Measurements from ENCODE around the gene MGAT5.

Gene MGAT5

GRCh38 chr2:134344954-134345697, 91.3 kb downstream of the MGAT5 start:
- no peak overlapping the region for H3K4me3 ChIP-seq (IDR thresholded peaks at IDR 0.05; ENCODE audit: insufficient read depth, low read depth, low read length)
- no peaks in the 10 kb centered on the region for H3K79me2 ChIP-seq (ENCODE audit: insufficient read depth, low read depth)
- no peaks in the 10 kb centered on the region for H3K4me1 ChIP-seq (ENCODE audit: low read depth, poor library complexity, severe bottlenecking)
- H4K20me1 ChIP-seq (ENCODE audit: insufficient read depth): no peaks in the 10 kb centered on the region
- no peak overlapping the region for H3K4me2 ChIP-seq
- no peak overlapping the region for H3K9ac ChIP-seq
- H3K36me3 ChIP-seq (ENCODE audit: insufficient read depth): no peaks in the 10 kb centered on the region
- TF ChIP-seq CTCF (conservative IDR thresholded peaks at IDR 0.05; ENCODE audit: low read depth, low read length): no peak
- H3K27me3 ChIP-seq (ENCODE audit: insufficient read depth, low read depth): no peaks in the 10 kb centered on the region
- H3K27ac ChIP-seq: no peak overlapping the region
- no peak overlapping the region for H2AFZ ChIP-seq (ENCODE audit: low read depth)

DNA sequence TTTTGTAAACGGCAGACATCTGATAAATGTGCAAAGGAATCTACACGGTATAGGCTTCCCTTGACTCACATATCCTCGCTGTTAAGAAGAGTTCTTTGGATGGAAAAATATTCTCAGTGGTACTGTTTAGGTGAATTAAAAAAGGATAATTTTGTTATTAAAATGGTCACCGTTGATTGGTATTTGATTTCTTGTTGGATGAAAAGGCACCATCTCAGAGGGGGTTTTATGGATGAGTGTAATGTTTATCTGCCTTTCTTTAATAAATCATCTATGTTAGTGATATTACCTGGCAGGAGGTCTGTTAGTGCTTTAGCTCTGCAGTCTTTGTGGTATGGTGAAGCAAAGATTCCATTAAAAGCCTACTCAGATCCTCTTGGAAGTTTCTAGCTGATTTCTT, 92.3 kb downstream of the MGAT5 start:
- H3K4me2 ChIP-seq: no peak overlapping the region
- no peak overlapping the region for H3K4me3 ChIP-seq (IDR thresholded peaks at IDR 0.05; ENCODE audit: insufficient read depth, low read depth, low read length)
- H3K79me2 ChIP-seq (ENCODE audit: insufficient read depth, low read depth): no peaks in the 10 kb centered on the region
- no peak overlapping the region for H3K27ac ChIP-seq
- H4K20me1 ChIP-seq (ENCODE audit: insufficient read depth): no peaks in the 10 kb centered on the region
- H3K9ac ChIP-seq: no peak overlapping the region
- H3K27me3 ChIP-seq (ENCODE audit: insufficient read depth, low read depth): no peaks in the 10 kb centered on the region
- no peaks in the 10 kb centered on the region for H3K36me3 ChIP-seq (ENCODE audit: insufficient read depth)
- no peaks in the 10 kb centered on the region for H3K4me1 ChIP-seq (ENCODE audit: low read depth, poor library complexity, severe bottlenecking)
- no peak overlapping the region for H2AFZ ChIP-seq (ENCODE audit: low read depth)
- TF ChIP-seq CTCF (conservative IDR thresholded peaks at IDR 0.05; ENCODE audit: low read depth, low read length): no peak

GRCh38 chr2:134347756-134348155, 93.9 kb downstream of the MGAT5 start:
- Histone ChIP-seq H3K4me1 (ENCODE audit: low read depth, poor library complexity, severe bottlenecking) (no peaks in the 10 kb centered on the region), H3K4me2 (no peak overlapping the region), H3K36me3 (ENCODE audit: insufficient read depth) (no peaks in the 10 kb centered on the region), H3K27ac (no peak overlapping the region), H3K4me3 (IDR thresholded peaks at IDR 0.05; ENCODE audit: insufficient read depth, low read depth, low read length) (no peak overlapping the region), H4K20me1 (ENCODE audit: insufficient read depth) (no peaks in the 10 kb centered on the region), H3K79me2 (ENCODE audit: insufficient read depth, low read depth) (no peaks in the 10 kb centered on the region), H3K27me3 (ENCODE audit: insufficient read depth, low read depth) (no peaks in the 10 kb centered on the region), H2AFZ (ENCODE audit: low read depth) (no peak overlapping the region), H3K9ac (no peak overlapping the region)
- no peak for TF ChIP-seq CTCF (conservative IDR thresholded peaks at IDR 0.05; ENCODE audit: low read depth, low read length)

GRCh38 chr2:134348239-134348638, 94.4 kb downstream of the MGAT5 start:
- no peak overlapping the region for H2AFZ ChIP-seq (ENCODE audit: low read depth)
- no peak overlapping the region for H3K4me2 ChIP-seq
- no peaks in the 10 kb centered on the region for H3K36me3 ChIP-seq (ENCODE audit: insufficient read depth)
- H3K4me1 ChIP-seq (ENCODE audit: low read depth, poor library complexity, severe bottlenecking): no peaks in the 10 kb centered on the region
- no peaks in the 10 kb centered on the region for H3K79me2 ChIP-seq (ENCODE audit: insufficient read depth, low read depth)
- H3K9ac ChIP-seq: no peak overlapping the region
- no peak for TF ChIP-seq CTCF (conservative IDR thresholded peaks at IDR 0.05; ENCODE audit: low read depth, low read length)
- H3K27me3 ChIP-seq (ENCODE audit: insufficient read depth, low read depth): no peaks in the 10 kb centered on the region
- H3K27ac ChIP-seq: no peak overlapping the region
- H4K20me1 ChIP-seq (ENCODE audit: insufficient read depth): no peaks in the 10 kb centered on the region
- H3K4me3 ChIP-seq (IDR thresholded peaks at IDR 0.05; ENCODE audit: insufficient read depth, low read depth, low read length): no peak overlapping the region
